ENCODE results near the gene GNPDA1. TPM values are rescaled to one million over a fixed set of nuclear protein-coding genes. Genes with fewer than 3 reads are reported as not detected.

GNPDA1 gene
- polyA plus RNA-seq, 1 donor (not counting 4 experiments of a cell fraction or from before 2014, with no cell fraction given), result 18.0 TPM

DNA sequence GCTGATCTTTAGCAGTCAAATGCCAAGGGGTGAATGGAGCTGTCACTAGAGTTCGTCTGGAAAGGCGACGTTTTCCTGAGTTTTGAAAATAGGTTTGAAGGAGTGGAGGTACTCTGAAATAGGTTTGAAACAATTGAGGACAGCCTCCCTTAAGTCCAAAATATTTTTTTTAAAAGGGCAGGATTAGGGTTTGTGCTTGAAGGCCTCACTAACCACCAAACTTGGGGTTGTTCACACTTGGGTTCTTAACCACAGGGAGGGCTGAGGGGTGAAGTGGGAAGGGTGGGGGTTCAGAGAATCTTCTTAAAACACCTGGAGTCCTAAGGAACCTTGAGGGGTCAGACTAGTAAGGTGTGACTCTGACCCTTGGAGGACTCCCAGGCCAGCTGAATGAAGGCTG, 51.4 kb downstream of the GNPDA1 start:
- dilution Hi-C loops (cut with MboI; ENCODE audit: extremely low pct_ligation_motif_present, low sequenced_read_pairs), result no loop called here
- TF ChIP-seq, protein P1, sequence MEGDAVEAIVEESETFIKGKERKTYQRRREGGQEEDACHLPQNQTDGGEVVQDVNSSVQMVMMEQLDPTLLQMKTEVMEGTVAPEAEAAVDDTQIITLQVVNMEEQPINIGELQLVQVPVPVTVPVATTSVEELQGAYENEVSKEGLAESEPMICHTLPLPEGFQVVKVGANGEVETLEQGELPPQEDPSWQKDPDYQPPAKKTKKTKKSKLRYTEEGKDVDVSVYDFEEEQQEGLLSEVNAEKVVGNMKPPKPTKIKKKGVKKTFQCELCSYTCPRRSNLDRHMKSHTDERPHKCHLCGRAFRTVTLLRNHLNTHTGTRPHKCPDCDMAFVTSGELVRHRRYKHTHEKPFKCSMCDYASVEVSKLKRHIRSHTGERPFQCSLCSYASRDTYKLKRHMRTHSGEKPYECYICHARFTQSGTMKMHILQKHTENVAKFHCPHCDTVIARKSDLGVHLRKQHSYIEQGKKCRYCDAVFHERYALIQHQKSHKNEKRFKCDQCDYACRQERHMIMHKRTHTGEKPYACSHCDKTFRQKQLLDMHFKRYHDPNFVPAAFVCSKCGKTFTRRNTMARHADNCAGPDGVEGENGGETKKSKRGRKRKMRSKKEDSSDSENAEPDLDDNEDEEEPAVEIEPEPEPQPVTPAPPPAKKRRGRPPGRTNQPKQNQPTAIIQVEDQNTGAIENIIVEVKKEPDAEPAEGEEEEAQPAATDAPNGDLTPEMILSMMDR (optimal IDR thresholded peaks at IDR 0.05 in 1 of 3, IDR thresholded peaks at IDR 0.05 in 1 of 3, conservative IDR thresholded peaks at IDR 0.05 in 1 of 3; ENCODE audit: extremely low read depth in 1 of 3, insufficient read depth in 2 of 3, low read length in 3 of 3), result no peak
- no peak for TF ChIP-seq EZH2 (IDR thresholded peaks at IDR 0.05; ENCODE audit: low read length)

DNA sequence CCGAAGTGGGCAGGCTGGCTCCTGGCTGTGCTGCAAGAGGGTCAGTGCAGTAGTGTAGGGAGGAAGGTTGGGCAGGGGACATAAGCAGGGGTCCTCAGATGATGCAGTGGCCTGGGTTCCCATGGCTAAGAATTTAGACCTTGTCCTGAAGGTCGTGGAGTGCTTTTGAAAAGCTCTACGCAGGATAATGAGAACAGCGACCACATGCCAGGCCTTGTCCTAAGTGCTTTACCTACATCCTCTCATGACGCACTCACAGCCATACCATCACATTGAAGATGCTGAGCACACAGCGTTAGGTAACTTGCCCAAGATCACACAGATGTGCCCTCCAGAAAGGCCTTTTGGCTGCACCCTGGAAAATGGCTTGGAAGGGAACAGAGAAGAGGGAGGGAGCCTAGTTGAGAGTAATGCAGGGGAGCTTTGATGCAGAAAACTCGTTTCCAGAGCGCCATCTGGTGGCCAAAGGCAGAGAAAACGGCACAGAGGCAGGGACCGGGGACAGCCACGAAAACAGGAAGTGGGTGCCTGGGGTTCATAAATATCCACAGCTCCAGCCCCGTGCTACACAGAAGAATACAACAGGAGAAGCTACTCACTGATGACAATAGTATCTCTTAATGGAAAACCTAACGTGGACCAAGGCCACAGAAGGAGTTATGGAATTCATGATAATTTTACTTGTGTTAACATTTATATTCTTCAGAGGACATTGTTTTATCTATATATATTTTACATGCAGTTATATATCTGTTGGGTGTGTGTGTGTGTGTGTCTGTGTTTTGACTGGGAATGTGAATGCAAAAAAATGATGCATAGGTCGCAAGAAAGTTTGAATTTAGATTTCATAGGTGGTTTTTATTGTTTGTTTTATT, 52.1 kb downstream of the GNPDA1 start:
- no peaks in the 10 kb centered on the region for H3K36me3 ChIP-seq (ENCODE audit: control insufficient read depth in 2 of 2, extremely low read depth in 1 of 2, insufficient read depth in 2 of 2, low read length in 2 of 2)
- peaks cover 11% of the 10 kb centered on the region for H3K4me1 ChIP-seq (ENCODE audit: control insufficient read depth, extremely low read depth, insufficient read depth, low read length)
- no peaks in the 10 kb centered on the region for H3K79me2 ChIP-seq (ENCODE audit: control insufficient read depth, insufficient read depth, low read length)
- H3K27ac ChIP-seq (ENCODE audit: control insufficient read depth, insufficient read depth, low read length), result no peak overlapping the region
- FAIRE-seq, result peak; percentile 68
- no peak overlapping the region for H3K4me3 ChIP-seq (ENCODE audit: control insufficient read depth in 2 of 3, extremely low read depth in 1 of 3, insufficient read depth in 2 of 3, low read depth in 1 of 3, low read length in 3 of 3)
- H2AFZ ChIP-seq (ENCODE audit: control insufficient read depth, low read length), result peak overlapping the region; percentile 32
- H3K27me3 ChIP-seq (ENCODE audit: control insufficient read depth, extremely low read depth, insufficient read depth, low read length), result no peaks in the 10 kb centered on the region
- no peaks in the 10 kb centered on the region for H4K20me1 ChIP-seq (ENCODE audit: control insufficient read depth, extremely low read depth, insufficient read depth, low read length)
- no peaks in the 10 kb centered on the region for H3K9me3 ChIP-seq (ENCODE audit: control insufficient read depth, low read depth, low read length)
- H3K9ac ChIP-seq (ENCODE audit: control insufficient read depth, extremely low read depth, insufficient read depth, low read length), result no peak overlapping the region
- H3K4me2 ChIP-seq (ENCODE audit: control insufficient read depth, extremely low read depth, insufficient read depth, low read depth, low read length), result no peak overlapping the region
- H3K9me1 ChIP-seq (ENCODE audit: control insufficient read depth, extremely low read depth, insufficient read depth, low read length), result no peaks in the 10 kb centered on the region
- TF ChIP-seq, protein P1 (optimal IDR thresholded peaks at IDR 0.05 in 1 of 3, IDR thresholded peaks at IDR 0.05 in 1 of 3, conservative IDR thresholded peaks at IDR 0.05 in 1 of 3; ENCODE audit: extremely low read depth in 1 of 3, insufficient read depth in 2 of 3, low read length in 3 of 3), result peak; percentile 81 to 84 (median 83)
- TF ChIP-seq EZH2 (IDR thresholded peaks at IDR 0.05; ENCODE audit: low read length), result no peak
- dilution Hi-C loops (cut with MboI; ENCODE audit: extremely low pct_ligation_motif_present, low sequenced_read_pairs), result no loop called here
- DNase-seq (ENCODE audit: low read depth, low spot score), result no peak

More for the DNA sequence above, 51.4 kb downstream of the GNPDA1 start:
- H3K9me3 ChIP-seq (ENCODE audit: control insufficient read depth, low read depth, low read length), result no peaks in the 10 kb centered on the region
- H3K27me3 ChIP-seq (ENCODE audit: control insufficient read depth, extremely low read depth, insufficient read depth, low read length), result no peaks in the 10 kb centered on the region
- no peak for DNase-seq (ENCODE audit: low read depth, low spot score)
- no peak overlapping the region for H3K27ac ChIP-seq (ENCODE audit: control insufficient read depth, insufficient read depth, low read length)
- no peak overlapping the region for H3K4me3 ChIP-seq (ENCODE audit: control insufficient read depth in 2 of 3, extremely low read depth in 1 of 3, insufficient read depth in 2 of 3, low read depth in 1 of 3, low read length in 3 of 3)
- no peak overlapping the region for H3K9ac ChIP-seq (ENCODE audit: control insufficient read depth, extremely low read depth, insufficient read depth, low read length)
- no peak for FAIRE-seq
- H3K79me2 ChIP-seq (ENCODE audit: control insufficient read depth, insufficient read depth, low read length), result no peaks in the 10 kb centered on the region
- H3K4me2 ChIP-seq (ENCODE audit: control insufficient read depth, extremely low read depth, insufficient read depth, low read depth, low read length), result no peak overlapping the region
- no peaks in the 10 kb centered on the region for H4K20me1 ChIP-seq (ENCODE audit: control insufficient read depth, extremely low read depth, insufficient read depth, low read length)
- H2AFZ ChIP-seq (ENCODE audit: control insufficient read depth, low read length), result no peak overlapping the region
- peaks cover 11% of the 10 kb centered on the region for H3K4me1 ChIP-seq (ENCODE audit: control insufficient read depth, extremely low read depth, insufficient read depth, low read length)
- no peaks in the 10 kb centered on the region for H3K36me3 ChIP-seq (ENCODE audit: control insufficient read depth in 2 of 2, extremely low read depth in 1 of 2, insufficient read depth in 2 of 2, low read length in 2 of 2)
- no peaks in the 10 kb centered on the region for H3K9me1 ChIP-seq (ENCODE audit: control insufficient read depth, extremely low read depth, insufficient read depth, low read length)
